HG03354 (cell line): ENCODE measurements around the gene KCTD10.
"Not testable (repeated sequence)": the region's sequence is repeated elsewhere in the genome, so short reads cannot be mapped to it uniquely, and the experiment has no call there.

ENCODE experiments used
- ATAC-seq: cut with Tn5 transposase; IDR thresholded peaks from one replicate; pipeline ENCODE4 v1.9.1; 2021; ENCODE audit warnings: mild to moderate bottlenecking; ENCODE audit not compliant: unreplicated experiment, poor library complexity, severe bottlenecking

KCTD10 gene

DNA sequence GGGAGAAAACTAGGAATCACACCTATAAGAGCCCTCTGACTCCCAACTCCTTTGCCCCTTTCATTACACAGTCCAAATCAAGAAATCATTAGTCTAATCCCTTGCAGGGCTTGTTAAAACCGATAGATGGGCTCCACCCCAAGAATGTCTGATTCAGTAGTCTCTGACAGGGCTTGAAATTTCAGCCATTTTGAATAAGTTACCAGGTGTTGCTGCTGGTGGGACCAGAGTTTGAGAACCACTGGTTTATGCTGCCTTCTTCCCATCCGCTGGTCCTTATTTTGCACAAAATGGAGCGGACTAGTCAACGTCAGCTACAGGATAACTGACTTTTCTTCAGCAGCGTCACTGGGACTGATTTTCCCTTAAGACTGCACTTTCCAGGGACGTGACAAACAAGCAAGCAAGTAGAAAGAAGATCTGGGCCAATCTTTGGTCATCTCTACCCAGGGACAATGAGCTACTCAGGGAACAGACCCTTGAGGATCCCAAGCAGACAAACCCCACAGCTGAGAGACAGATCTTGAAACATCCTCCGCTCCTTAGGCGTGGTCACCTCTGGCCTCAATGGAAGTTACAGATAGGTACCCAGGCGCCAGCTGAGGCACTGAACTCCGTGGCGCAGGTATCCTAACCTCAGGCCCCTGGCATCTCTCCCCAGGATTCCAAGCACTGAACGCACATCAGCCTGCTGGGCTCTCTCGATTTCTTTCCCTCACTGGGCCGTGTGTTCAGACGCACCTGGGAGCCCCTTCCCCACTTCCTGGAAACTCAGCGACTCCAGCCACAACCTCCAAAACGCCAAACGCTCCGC lies 900 bp downstream of the KCTD10 start:
- ATAC-seq = no peak

DNA sequence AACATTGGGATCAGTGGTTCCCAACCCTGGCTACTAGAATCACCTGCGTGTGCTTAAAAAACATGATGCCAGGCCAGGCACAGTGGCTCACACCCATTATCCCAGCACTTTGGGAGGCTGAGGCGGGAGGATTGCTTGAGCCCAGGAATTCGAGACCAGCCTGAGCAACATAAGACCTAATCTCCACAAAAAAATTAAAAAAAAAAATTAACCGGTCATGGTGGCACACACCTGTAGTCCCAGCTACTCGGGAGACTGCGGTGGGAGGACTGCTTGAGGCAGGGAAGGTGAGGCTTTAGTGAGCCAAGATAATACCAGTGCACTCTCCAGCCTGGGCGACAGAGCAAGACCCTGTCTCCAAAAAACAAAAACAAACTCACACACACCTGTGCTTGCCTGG lies 2.0 kb downstream of the KCTD10 start:
- no peak for ATAC-seq

DNA sequence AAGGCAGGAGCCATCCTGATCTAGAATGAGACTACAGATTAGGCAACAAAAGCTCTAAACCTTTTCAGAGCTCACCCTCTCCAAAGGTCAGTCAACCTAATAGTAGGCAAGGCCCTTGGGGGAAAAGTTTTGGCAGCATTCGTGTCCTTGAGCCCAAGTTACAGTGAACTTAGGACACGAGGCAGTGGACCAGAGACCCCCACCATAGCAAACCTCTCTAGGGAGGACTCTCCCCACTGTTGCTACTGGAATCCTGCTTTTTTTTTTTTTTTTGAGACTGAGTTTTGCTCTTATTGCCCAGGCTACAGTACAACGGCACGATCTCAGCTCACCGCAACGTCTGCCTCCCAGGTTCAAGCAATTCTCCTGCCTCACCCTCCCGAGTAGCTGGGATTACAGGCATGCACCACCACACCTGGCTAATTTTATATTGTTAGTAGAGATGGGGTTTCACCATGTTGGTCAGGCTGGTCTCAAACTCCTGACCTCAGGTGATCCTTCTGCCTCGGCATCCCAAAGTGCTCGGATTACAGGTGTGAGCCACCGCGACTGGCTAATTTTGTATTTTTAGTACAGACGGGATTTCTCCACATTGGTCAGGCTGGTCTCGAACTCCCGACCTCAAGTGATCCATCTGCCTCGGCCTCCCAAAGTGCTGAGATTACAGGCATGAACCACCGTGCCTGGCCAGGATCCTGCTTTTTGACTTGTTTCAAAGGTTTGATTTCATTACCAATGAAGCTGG lies 3.4 kb downstream of the KCTD10 start:
- not testable (repeated sequence) for ATAC-seq

DNA sequence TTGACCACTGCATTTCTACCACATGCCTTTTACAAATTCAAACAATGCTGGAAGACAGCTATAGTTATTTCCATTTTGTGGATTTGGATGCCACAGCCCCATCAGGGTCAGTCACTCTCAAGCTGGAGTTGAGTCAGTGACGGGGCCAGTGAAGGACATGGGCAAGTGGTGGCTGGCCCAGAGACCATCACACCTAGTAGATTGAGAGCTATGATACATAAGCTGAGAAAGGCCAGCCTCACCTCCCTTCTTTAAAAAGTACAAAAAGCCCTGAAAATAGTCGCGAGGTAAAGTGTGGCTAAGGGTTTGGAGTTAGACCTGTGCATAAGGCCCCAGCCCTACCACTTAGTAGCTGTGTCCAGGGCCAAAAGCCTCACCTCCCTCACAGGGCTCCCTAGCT lies 4.1 kb downstream of the KCTD10 start:
- no peak for ATAC-seq

DNA sequence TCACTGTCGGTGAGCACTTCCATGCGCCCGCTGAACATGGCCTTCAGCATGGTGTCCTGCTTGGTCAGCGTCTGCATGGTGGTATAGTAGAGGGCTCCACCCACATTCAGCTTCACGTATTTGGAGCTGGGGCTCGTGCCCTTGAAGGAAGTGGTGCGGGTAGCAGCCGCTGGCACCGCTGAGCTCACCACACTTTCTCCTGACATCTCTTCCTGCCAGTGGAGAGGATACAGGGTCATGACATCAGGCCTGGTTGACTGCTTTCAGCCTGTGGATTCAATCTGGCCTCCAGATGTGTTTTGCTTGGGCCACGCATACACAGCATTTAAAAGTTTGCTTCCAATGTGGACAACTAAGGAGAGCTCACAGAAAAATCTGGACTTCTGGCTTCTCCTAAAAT lies 7.6 kb downstream of the KCTD10 start:
- no peak for ATAC-seq

DNA sequence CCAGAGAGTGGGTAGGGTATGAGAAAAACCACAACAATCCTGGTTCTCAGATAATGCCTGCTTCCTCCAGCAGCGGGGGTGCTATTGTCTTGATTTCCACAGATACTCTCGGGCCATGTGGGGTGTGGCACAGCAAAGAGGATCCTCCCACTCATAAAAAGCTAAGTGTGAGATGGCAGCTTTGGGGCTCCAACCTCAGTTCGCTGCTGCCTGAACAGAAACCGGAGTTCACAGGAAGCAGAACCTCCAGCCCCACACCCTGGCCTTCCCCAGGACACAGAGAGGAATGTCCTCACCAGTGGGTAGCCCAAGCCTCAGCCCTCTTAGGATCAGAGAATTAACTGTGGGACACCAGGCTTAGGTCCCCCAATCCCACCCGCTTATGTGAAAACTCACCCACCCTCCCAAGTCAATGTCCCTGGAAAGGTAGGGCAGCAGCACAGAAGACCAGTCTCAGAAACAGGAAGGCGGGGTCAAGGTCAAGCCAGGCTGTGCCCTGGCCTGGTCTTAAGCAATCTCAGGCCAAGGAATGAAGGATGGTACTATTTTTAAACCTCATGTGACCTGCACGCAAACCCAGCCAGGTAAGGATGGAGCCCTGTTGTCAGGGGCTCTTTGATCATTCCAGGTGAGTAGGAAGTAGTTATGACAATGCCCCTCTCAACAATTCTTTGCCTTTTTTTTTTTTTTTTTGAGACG lies 9.0 kb downstream of the KCTD10 start:
- ATAC-seq = no peak

DNA sequence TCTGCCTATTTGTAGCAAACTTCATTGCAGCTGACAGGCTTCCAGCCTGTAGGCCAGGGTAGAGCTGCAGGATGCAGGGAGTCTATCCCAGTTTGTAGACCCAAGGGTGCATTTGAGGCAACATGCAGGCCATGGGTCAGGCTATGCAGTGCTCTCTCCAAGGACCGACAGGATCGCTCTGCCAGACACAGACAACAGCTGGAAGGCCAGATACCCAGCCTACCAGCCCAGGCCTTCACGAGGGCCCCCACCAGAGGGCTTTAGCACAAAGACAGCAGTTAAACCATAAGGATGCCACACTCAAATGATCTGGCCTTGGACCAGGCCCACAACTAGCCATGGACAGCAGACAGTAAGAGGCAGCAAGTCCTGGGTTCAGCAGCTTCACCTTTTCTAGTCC lies 10.3 kb downstream of the KCTD10 start:
- ATAC-seq = no peak

DNA sequence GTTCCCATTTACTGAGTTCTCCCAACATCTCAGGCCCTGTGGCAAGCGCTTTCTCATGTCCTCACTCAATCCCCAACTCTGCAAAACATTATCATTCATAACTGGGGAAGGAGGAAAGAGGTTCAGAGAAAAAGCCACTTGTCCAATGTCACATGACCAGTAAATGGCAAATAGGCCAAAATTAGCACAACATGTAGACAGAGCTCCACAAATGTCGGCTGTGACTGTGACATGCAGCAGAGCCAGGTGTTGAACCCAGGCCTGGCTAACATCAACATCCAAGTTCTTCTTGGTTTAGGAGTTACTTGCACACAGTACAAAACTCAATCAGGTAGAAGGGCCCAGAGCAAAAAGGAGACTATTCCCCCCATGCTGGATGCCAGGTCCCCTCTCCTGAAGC lies 10.8 kb downstream of the KCTD10 start:
- ATAC-seq = no peak

DNA sequence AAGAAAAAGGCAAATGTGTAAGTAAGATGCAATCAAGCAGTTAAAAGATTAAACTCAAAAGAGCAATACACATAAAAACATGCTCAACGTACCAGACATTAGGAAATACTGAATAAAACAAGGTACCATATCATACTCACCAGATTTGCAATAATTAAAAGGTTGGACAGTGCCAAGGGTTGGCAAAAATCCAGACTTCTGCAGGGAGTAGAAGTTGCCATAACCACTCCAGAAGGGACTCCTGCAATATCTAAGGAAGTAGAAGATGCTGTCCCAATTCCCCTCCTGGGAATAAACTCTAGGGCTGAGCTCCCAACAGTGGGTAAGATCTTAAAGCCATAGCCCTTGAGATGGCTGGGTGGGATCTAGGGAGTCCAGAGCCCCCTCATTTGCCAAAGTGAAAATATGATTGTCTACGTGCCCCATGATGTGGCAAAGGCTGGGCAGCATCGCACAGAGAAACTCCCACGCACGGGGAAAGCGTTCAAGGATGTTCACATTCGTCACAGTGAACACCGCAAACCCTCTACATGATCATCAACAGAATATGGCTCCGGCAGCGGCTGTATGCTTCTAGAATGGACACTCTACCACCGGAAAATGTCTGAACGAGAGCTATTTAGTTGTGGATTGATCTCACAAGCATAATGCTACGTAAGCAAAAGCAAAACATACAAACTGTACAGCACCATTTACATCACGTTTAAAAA lies 12.3 kb downstream of the KCTD10 start:
- ATAC-seq = no peak

DNA sequence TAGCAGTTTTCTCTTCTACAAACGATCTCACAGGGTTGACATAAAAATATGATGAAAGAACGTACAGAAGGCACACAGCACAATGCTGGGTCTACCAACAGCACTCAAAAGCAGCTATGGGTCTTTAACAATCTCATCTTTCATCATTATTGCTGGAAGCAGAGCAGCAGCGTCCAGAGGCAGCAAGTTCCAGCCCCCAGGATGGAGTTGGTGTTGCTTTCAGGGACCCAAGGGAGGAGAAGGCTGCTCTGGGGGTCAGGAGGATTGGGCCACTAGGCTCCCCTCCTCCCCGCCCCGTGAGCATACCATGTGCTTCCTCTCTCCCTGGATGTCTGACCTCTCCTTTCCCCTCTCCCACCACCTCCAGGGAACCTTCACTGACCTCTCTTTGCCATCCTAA lies 13.3 kb downstream of the KCTD10 start:
- ATAC-seq = no peak

DNA sequence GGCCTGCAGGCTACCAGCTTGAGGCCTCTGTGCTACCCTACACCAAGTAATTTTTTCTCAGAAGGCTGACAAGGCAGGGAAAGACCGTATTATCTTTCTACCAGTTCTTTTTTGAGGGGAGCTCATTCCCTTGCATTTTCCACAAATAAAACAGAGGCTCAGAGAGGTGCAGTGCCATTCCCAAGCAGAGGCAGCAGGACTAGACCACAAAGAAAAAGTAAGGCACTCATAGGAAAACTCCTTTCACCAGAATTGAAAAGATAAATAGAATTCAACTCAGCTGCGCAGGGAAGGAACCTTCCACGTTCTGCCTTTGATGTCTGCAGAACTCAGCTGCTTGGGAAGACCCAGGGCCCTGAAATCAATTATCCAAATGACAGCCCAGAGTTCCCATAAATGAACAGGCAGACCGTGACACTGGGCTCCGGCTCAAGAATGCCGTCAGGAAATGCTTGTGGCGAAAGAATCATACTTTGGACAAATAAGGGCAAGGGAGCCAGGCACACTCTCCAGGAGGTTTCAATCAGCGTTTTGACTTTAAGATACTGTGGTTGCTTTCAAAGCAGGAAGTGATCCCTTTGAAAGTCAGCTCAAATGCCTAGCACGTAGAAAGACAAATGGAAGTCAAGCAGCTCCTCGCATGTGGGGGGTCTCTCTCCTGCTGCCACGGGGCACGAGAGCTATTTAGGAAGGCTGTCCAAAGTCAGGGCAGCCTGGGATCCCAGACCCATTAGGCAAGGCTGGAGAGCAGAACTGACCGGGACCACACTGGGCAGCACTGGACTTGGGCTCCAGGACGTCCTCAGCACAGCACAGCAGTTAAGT lies 14.0 kb downstream of the KCTD10 start:
- no peak for ATAC-seq

DNA sequence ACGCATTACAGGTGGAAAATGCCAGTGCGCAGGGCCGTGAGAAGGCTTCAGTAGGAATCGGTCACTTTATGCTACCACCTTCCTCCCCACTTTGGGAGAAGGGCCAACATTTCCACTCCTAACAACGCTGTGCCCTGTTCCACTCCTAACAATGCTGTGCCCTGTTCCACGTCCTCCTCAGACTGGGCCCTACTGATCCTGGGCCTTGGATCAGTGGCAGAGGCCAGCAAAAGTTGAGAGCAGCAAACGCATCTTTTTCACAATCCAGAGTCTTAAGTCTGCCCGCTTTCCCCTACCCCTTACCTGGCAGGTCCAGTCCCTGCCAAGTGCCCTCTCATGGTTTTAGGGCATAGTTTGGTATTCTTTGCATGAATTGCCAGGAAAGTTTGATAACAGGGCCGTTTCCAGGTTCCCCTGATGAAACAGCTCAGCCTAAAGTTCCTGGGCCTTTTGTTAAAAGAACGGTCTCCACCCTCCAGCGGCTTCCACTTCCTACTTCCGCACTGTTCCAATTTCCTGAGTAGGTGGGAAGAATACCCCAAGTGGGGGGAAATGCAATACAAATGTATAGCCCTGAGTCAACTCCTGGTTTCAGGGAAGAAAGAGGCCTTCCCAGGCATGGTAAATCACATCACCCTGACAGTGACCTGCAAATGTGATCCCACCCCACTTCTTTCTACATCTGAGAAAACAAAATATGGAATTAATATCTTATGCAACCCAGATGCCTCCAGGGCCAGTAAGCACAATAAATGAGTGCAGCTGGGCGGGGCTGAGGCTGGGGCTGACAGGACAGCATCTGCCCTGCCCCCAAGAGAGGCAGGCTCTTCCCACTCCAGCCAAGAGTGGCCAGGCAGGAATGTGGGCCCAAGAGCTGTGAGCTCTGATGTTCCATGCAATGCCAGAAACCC lies 15.0 kb downstream of the KCTD10 start:
- ATAC-seq = no peak

DNA sequence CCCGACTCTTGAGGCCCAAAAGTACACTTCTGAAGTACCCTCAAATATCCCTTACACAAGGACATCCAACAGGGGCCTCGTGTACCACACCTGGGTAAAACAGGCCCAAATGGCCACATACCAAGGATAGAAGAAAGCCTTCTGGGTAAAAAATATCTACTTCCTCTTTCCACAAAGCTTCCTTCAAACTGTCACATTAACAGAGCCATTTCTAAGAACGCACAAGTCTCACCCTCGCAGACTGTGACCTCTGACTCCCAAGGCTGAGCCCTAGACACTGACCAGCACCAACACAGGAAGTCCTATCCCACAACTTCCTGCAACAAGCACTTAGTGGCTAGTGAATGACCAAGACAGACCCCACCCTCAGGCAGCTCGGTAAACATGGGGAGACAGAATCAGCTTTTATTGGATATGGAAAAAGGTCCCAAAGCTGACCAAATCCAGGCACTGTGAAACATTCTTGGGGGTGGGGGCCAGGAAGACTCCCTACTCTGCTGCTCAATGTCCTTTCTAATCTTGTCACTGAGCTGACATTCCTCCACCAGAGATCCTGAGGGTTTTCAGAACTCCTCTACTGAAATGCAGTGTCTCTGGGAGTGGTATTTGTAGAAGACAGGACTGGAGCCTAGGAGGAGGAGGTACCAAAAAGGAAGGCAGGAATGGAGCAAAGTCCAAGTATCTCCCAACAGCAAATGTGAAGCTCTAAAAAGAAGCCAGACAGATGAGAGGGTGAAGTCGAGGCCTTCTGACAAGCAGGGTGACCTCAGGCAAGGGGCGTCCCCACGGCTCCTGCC lies 15.9 kb downstream of the KCTD10 start:
- ATAC-seq = no peak

DNA sequence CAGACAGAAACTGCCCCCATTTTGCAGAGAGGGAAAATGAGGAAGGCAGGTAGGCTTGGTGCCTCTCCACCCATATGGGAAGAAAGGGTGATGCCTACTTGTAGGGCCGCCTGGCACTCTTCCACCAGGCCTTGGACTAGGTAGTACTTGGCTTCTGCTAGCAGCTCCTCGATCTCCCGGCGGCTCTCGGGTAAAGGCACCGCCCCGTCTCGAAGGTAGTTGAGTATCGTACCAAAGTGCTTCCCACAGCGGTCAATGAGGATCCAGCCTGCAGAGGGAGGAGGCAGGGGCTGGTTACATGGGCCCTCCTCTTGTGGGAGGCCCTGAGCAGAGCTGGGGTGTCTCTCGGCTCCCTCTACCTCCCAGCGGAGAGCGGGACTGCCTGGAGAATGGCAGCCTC lies 16.6 kb downstream of the KCTD10 start:
- ATAC-seq = no peak

DNA sequence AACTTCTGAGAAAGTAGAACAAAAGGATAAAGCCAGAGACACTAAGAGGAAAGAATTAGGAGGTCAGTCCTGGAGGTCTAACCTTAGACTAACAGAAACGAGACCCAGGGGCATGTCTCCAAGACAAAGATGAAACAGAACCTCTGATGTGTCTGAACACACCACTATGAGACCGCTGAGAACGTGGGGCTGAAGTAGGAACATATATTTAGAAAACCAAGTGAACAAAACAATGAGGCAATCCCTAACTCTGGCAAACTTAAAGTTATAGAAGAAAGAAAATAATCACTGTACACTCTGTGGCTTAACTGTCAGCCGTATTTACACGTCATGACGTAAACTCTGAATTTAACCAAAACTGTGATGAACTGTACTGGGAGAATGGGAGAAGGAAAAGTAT lies 17.9 kb downstream of the KCTD10 start:
- no peak for ATAC-seq

DNA sequence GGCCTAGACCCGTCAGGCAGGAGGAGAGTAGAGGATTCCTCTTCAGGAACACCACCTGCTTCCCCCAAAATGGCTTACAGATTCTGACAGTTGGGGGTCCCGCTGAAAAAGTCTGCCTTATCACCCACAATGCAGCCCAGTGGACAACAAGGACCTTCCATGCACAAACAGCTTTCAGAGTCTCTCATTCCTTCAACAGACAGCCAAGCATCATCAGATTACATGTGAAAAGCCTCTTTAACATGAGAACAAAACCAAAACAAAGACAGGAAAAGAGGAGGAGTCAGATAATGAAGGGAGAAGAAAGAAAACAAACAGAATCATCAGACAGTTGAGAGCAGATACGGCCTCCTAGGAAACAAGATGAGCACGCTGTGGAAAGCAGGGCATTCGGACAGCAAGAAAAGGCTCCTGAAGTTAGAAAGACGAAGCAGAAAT lies 18.3 kb downstream of the KCTD10 start:
- no peak for ATAC-seq

DNA sequence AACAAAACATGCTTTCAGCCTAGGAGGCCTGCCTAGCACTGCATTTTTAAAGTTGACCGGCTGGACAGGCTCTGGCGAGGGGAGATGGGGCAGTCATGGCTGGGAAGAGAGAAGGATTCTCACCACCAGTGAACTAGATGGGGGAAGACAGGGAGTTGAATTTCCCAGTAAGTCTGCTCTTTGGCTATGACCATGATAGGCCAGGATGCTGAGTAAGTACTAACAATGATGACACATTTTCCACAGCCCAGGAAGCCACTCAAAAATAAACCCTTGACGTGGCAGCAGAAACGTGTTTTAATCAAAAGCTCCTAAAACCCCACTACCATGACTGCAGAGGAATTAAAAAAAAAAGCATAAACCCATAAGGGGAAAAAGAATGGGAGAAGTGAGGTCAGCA lies 19.0 kb downstream of the KCTD10 start:
- ATAC-seq = no peak

DNA sequence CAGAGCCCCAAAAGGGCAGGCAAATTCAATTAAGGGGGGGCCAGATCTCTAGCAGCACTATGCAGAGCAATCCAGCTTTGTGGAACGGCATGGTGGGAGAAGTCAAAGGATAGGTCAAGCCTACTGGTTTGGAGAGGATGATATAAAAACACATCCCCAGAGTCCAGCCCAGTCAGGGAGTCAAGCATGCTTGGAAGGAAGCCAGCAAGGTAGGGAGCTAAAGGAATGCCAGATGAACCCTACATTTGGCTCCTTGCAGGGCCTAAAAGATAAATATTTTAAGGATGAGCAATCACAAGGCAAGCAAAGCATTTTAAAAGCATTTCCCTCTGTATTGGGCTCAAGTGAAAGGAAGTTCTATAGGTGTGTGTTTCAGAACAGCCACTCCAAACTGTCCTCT lies 21.4 kb downstream of the KCTD10 start:
- no peak for ATAC-seq
